ENCODE measurements around the gene TTC27.

- TF ChIP-seq EZH2 (IDR thresholded peaks at IDR 0.05; ENCODE audit: low read length) (no peak), CTCF (optimal IDR thresholded peaks at IDR 0.05 in 1 of 3, IDR thresholded peaks at IDR 0.05 in 1 of 3, conservative IDR thresholded peaks at IDR 0.05 in 1 of 3; ENCODE audit: extremely low read depth in 1 of 3, insufficient read depth in 2 of 3, low read length in 3 of 3) (no peak)
These were observed 111.8 kb downstream of the TTC27 start for GRCh38 chr2:32739664-32740063.

Measured in keratinocyte (primary cell).